ENCODE measurements around the gene PACSIN2. TPM values are rescaled to one million over a fixed set of nuclear protein-coding genes. Genes with fewer than 3 reads are reported as not detected.
"Not testable (repeated sequence)": the region's sequence is repeated elsewhere in the genome, so short reads cannot be mapped to it uniquely, and the experiment has no call there.

Gene PACSIN2
- total and polyA plus RNA-seq, 2 donors: 31.6 to 61.8 TPM

- H3K4me3 ChIP-seq (ENCODE audit: low read depth, low read length): no peak overlapping the region
- H3K4me1 ChIP-seq (ENCODE audit: insufficient read depth): peaks cover 2% of the 10 kb centered on the region
- H3K27ac ChIP-seq (ENCODE audit: low read depth): no peak overlapping the region
- no peaks in the 10 kb centered on the region for H3K36me3 ChIP-seq (ENCODE audit: insufficient read depth)
- no peak for DNase-seq (ENCODE audit: extremely low spot score)
- WGBS: 94% methylated on average over 9 of the region's 9 CpGs
Measured at GRCh38 chr22:42924436-42924835, 90.5 kb downstream of the PACSIN2 start.

DNA sequence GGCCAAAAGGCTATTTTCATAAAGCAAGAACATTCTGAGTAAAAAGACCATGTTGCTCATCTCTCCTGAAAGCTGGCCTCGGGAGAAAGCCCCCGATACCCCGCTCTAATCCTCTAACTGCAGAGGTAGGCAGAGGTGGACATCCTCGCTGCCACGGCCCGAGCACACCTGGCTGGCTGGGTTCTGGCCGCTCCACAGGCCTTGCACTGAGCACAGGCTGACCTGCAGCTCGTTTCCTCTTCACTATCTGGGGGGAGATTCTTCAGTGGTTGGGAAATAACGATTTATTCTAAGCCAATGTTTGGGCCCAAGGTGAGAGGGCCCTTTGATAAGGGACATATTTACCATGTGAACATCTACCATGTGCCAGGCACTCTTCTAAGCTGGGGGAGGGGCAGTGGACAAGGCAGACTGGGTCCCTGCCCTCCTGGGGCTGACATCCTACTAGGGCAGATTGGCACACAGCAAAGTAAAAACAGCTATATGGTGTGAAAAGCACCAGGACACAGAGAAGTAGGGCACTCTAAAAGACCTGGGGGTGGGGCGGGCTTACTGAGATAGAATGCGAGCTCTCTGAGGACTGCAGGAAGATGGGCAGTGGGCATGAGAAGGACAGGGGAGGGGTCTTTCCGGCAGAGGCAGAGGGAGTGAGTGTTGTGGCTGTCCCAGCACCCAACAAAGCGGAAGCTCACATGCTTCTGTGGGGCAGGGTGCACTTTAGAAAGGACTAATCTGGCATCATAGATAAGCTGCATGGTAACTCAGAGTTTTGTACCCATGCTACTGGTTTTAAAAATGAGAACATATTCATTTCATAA, 92.4 kb downstream of the PACSIN2 start:
- no peak for DNase-seq (ENCODE audit: extremely low spot score)
- H3K4me1 ChIP-seq (ENCODE audit: insufficient read depth): peaks cover 2% of the 10 kb centered on the region
- no peak overlapping the region for H3K4me3 ChIP-seq (ENCODE audit: low read depth, low read length)
- H3K27ac ChIP-seq (ENCODE audit: low read depth): no peak overlapping the region
- 84% methylated on average over 13 of the region's 13 CpGs for WGBS
- no peaks in the 10 kb centered on the region for H3K36me3 ChIP-seq (ENCODE audit: insufficient read depth)

GRCh38 chr22:42920101-42920820, 94.7 kb downstream of the PACSIN2 start:
- Histone ChIP-seq H3K4me3 (ENCODE audit: low read depth, low read length) (no peak overlapping the region), H3K27ac (ENCODE audit: low read depth) (no peak overlapping the region), H3K4me1 (ENCODE audit: insufficient read depth) (no peaks in the 10 kb centered on the region), H3K36me3 (ENCODE audit: insufficient read depth) (no peaks in the 10 kb centered on the region)
- no peak for DNase-seq (ENCODE audit: extremely low spot score)
- 76% methylated on average over 10 of the region's 10 CpGs for WGBS

GRCh38 chr22:42919199-42919598, 95.8 kb downstream of the PACSIN2 start:
- no peak overlapping the region for H3K4me3 ChIP-seq (ENCODE audit: low read depth, low read length)
- H3K27ac ChIP-seq (ENCODE audit: low read depth): no peak overlapping the region
- WGBS: 68% methylated on average over 6 of the region's 6 CpGs
- no peaks in the 10 kb centered on the region for H3K4me1 ChIP-seq (ENCODE audit: insufficient read depth)
- no peaks in the 10 kb centered on the region for H3K36me3 ChIP-seq (ENCODE audit: insufficient read depth)
- DNase-seq (ENCODE audit: extremely low spot score): no peak

GRCh38 chr22:42918500-42918899, 96.4 kb downstream of the PACSIN2 start:
- WGBS: 87% methylated on average over 4 of the region's 4 CpGs

GRCh38 chr22:42917358-42917757, 97.6 kb downstream of the PACSIN2 start:
- 98% methylated on average over 6 of the region's 6 CpGs for WGBS
- DNase-seq (ENCODE audit: extremely low spot score); H3K36me3 ChIP-seq (ENCODE audit: insufficient read depth); H3K27ac ChIP-seq (ENCODE audit: low read depth); H3K4me3 ChIP-seq (ENCODE audit: low read depth, low read length); H3K4me1 ChIP-seq (ENCODE audit: insufficient read depth): not testable (repeated sequence)

More at GRCh38 chr22:42918500-42918899, 96.4 kb downstream of the PACSIN2 start:
- H3K36me3 ChIP-seq (ENCODE audit: insufficient read depth): no peaks in the 10 kb centered on the region
- H3K4me3 ChIP-seq (ENCODE audit: low read depth, low read length): no peak overlapping the region
- no peak for DNase-seq (ENCODE audit: extremely low spot score)
- H3K27ac ChIP-seq (ENCODE audit: low read depth): no peak overlapping the region
- no peaks in the 10 kb centered on the region for H3K4me1 ChIP-seq (ENCODE audit: insufficient read depth)

- no peak for DNase-seq (ENCODE audit: extremely low spot score)
- no peaks in the 10 kb centered on the region for H3K36me3 ChIP-seq (ENCODE audit: insufficient read depth)
- H3K4me1 ChIP-seq (ENCODE audit: insufficient read depth): no peaks in the 10 kb centered on the region
- H3K4me3 ChIP-seq (ENCODE audit: low read depth, low read length): no peak overlapping the region
- 86% methylated on average over 17 of the region's 17 CpGs for WGBS
- no peak overlapping the region for H3K27ac ChIP-seq (ENCODE audit: low read depth)
Measured at GRCh38 chr22:42915980-42916765, 98.8 kb downstream of the PACSIN2 start.

DNA sequence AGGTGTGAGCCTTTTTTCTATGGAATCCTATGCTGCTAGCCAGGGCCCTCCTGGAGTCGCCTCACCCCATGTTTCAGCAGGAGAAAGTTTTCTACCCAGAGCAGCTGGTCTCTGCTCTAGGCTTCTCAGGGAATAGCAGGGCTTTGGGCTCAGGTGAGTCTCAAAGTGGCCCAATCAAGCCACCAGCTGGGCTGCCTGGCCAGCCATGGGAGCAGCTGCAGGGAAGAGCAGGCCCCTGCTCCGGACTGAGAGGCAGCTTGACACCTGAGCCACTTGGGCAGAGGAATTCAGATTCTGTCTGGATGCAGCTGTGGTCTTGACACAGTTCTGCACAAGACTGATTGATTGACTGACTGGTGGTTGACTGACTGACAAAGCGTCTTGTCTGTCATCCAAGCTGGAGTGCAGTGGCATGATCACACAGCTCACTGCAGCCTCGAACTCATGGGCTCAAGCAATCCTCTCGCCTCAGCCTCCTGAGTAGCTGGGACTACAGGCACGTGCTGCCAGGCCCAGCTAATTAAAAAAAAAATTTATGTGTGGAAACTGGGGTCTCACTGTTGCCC, 100.4 kb downstream of the PACSIN2 start:
- H3K36me3 ChIP-seq (ENCODE audit: insufficient read depth): no peaks in the 10 kb centered on the region
- no peak overlapping the region for H3K4me3 ChIP-seq (ENCODE audit: low read depth, low read length)
- H3K27ac ChIP-seq (ENCODE audit: low read depth): no peak overlapping the region
- 94% methylated on average over 6 of the region's 6 CpGs for WGBS
- H3K4me1 ChIP-seq (ENCODE audit: insufficient read depth): no peaks in the 10 kb centered on the region
- no peak for DNase-seq (ENCODE audit: extremely low spot score)

- no peak overlapping the region for H3K4me3 ChIP-seq (ENCODE audit: low read depth, low read length)
- H3K4me1 ChIP-seq (ENCODE audit: insufficient read depth): no peaks in the 10 kb centered on the region
- DNase-seq (ENCODE audit: extremely low spot score): no peak
- WGBS: 87% methylated on average over 8 of the region's 8 CpGs
- H3K36me3 ChIP-seq (ENCODE audit: insufficient read depth): no peaks in the 10 kb centered on the region
- H3K27ac ChIP-seq (ENCODE audit: low read depth): no peak overlapping the region
Measured at GRCh38 chr22:42913874-42914510, 101.0 kb downstream of the PACSIN2 start.

DNA sequence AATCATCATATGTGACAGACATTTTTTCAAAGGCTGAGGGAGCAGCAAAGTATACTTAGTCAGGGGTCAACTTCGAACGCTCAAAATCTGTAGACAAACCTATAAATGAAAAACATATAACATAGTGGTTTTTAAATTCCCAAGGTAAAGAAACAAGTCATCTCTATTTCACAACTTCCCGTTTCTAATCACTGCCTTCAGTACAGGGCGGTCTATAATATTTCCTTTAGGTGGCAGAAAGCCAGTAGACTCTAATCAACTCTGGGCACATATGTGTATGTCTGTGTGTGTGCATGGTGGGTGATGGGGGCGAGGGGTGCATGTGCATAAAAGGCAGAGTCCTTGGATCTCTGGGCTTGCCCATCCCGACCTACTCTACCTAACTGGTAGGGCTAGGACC, 102.9 kb downstream of the PACSIN2 start:
- Histone ChIP-seq H3K4me3 (ENCODE audit: low read depth, low read length) (no peak overlapping the region), H3K4me1 (ENCODE audit: insufficient read depth) (no peaks in the 10 kb centered on the region), H3K27ac (ENCODE audit: low read depth) (no peak overlapping the region), H3K36me3 (ENCODE audit: insufficient read depth) (no peaks in the 10 kb centered on the region)
- no peak for DNase-seq (ENCODE audit: extremely low spot score)
- 82% methylated on average over 6 of the region's 6 CpGs for WGBS

- no peak for DNase-seq (ENCODE audit: extremely low spot score)
- Histone ChIP-seq H3K4me3 (ENCODE audit: low read depth, low read length) (no peak overlapping the region), H3K36me3 (ENCODE audit: insufficient read depth) (no peaks in the 10 kb centered on the region), H3K27ac (ENCODE audit: low read depth) (no peak overlapping the region), H3K4me1 (ENCODE audit: insufficient read depth) (no peaks in the 10 kb centered on the region)
- 88% methylated on average over 10 of the region's 10 CpGs for WGBS
Measured at GRCh38 chr22:42910221-42910942, 104.6 kb downstream of the PACSIN2 start.

DNA sequence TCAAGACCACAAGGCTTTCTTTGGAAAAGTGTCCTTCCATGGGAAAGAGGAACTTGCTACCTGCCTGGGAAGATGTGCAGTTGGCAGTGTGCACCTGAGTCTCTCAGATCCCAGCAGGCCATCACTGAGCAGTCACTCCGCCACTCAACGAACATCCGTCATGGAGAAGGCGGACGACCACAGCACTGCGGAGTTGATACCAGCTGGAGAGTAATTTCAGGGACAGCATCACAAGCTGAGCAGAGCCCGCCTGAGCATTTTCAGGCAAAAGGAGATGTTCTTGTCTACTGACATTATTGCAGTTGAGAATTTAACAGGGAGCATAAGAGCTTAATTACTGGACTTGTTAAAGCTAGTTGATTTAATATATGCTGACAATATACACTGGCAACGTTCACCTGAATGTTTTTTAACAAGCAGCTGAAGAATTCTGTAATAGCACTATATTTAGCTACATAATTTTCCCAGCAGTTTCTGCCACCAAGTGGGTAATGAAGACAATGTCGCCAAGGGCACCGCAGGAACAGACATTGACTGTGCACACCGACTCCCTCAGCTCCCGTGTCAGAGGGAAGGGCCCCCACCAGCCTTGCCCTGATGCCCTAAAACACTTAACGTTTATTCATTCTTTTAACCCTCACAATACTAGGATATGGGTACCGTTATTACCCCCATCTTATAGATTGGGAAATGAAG, 105.4 kb downstream of the PACSIN2 start:
- no peak for DNase-seq (ENCODE audit: extremely low spot score)
- H3K36me3 ChIP-seq (ENCODE audit: insufficient read depth): no peaks in the 10 kb centered on the region
- no peaks in the 10 kb centered on the region for H3K4me1 ChIP-seq (ENCODE audit: insufficient read depth)
- H3K4me3 ChIP-seq (ENCODE audit: low read depth, low read length): no peak overlapping the region
- no peak overlapping the region for H3K27ac ChIP-seq (ENCODE audit: low read depth)
- WGBS: 89% methylated on average over 14 of the region's 14 CpGs
